ENCODE data around the gene ZBTB20. TPM values are rescaled to one million over a fixed set of nuclear protein-coding genes. Genes with fewer than 3 reads are reported as not detected.

ZBTB20 gene
- polyA plus RNA-seq, 1 donor = 1.1 TPM

GRCh38 chr3:114622001-114622400, 525.1 kb downstream of the ZBTB20 start:
- H3K4me3 ChIP-seq (ENCODE audit: low read length) = no peak overlapping the region
- H3K4me1 ChIP-seq (ENCODE audit: control insufficient read depth, insufficient read depth, low read length) = peaks cover 3% of the 10 kb centered on the region
- 0% methylated on average over 1 of the region's 3 CpGs for WGBS (ENCODE audit: insufficient coverage, low lambda C conversion rate)
- no peak overlapping the region for H3K27ac ChIP-seq (ENCODE audit: low read length)
- no peaks in the 10 kb centered on the region for H3K9me3 ChIP-seq (ENCODE audit: control insufficient read depth, low read depth, low read length)
- DNase-seq = peak in 1 of 2 donors; percentile 12
- no peaks in the 10 kb centered on the region for H3K27me3 ChIP-seq (ENCODE audit: control insufficient read depth, insufficient read depth, low read length)
- H3K36me3 ChIP-seq (ENCODE audit: control insufficient read depth, insufficient read depth, low read length) = no peaks in the 10 kb centered on the region

- WGBS (ENCODE audit: insufficient coverage, low lambda C conversion rate) = 86% methylated on average over 1 of the region's 3 CpGs
- DNase-seq = no peak
- Histone ChIP-seq H3K4me1 (ENCODE audit: control insufficient read depth, insufficient read depth, low read length) (peaks cover 3% of the 10 kb centered on the region), H3K27me3 (ENCODE audit: control insufficient read depth, insufficient read depth, low read length) (no peaks in the 10 kb centered on the region), H3K4me3 (ENCODE audit: low read length) (no peak overlapping the region), H3K27ac (ENCODE audit: low read length) (no peak overlapping the region), H3K36me3 (ENCODE audit: control insufficient read depth, insufficient read depth, low read length) (no peaks in the 10 kb centered on the region), H3K9me3 (ENCODE audit: control insufficient read depth, low read depth, low read length) (no peaks in the 10 kb centered on the region)
These were observed 527.3 kb downstream of the ZBTB20 start for GRCh38 chr3:114619771-114620170.

- Histone ChIP-seq H3K4me3 (ENCODE audit: low read length) (no peak overlapping the region), H3K9me3 (ENCODE audit: control insufficient read depth, low read depth, low read length) (no peaks in the 10 kb centered on the region), H3K36me3 (ENCODE audit: control insufficient read depth, insufficient read depth, low read length) (no peaks in the 10 kb centered on the region), H3K4me1 (ENCODE audit: control insufficient read depth, insufficient read depth, low read length) (no peaks in the 10 kb centered on the region), H3K27ac (ENCODE audit: low read length) (no peak overlapping the region), H3K27me3 (ENCODE audit: control insufficient read depth, insufficient read depth, low read length) (no peaks in the 10 kb centered on the region)
- DNase-seq = peak in 1 of 2 donors; percentile 66
- WGBS (ENCODE audit: insufficient coverage, low lambda C conversion rate) = 30% methylated on average over 4 of the region's 9 CpGs
These were observed 531.5 kb downstream of the ZBTB20 start for GRCh38 chr3:114615523-114616085.

GRCh38 chr3:114609973-114610630, 537.0 kb downstream of the ZBTB20 start:
- DNase-seq = no peak
- H3K4me1 ChIP-seq (ENCODE audit: control insufficient read depth, insufficient read depth, low read length) = peaks cover 8% of the 10 kb centered on the region
- WGBS (ENCODE audit: insufficient coverage, low lambda C conversion rate) = 100% methylated on average over 2 of the region's 4 CpGs

GRCh38 chr3:114608293-114608692, 538.8 kb downstream of the ZBTB20 start:
- DNase-seq = no peak
- WGBS (ENCODE audit: insufficient coverage, low lambda C conversion rate) = no CpG with 5 or more reads among the region's 1 CpG
- Histone ChIP-seq H3K4me1 (ENCODE audit: control insufficient read depth, insufficient read depth, low read length) (peaks cover 8% of the 10 kb centered on the region), H3K4me3 (ENCODE audit: low read length) (no peak overlapping the region), H3K36me3 (ENCODE audit: control insufficient read depth, insufficient read depth, low read length) (no peaks in the 10 kb centered on the region), H3K27me3 (ENCODE audit: control insufficient read depth, insufficient read depth, low read length) (no peaks in the 10 kb centered on the region), H3K9me3 (ENCODE audit: control insufficient read depth, low read depth, low read length) (no peaks in the 10 kb centered on the region), H3K27ac (ENCODE audit: low read length) (no peak overlapping the region)

More at GRCh38 chr3:114609973-114610630, 537.0 kb downstream of the ZBTB20 start:
- Histone ChIP-seq H3K27ac (ENCODE audit: low read length) (no peak overlapping the region), H3K27me3 (ENCODE audit: control insufficient read depth, insufficient read depth, low read length) (no peaks in the 10 kb centered on the region), H3K9me3 (ENCODE audit: control insufficient read depth, low read depth, low read length) (no peaks in the 10 kb centered on the region), H3K4me3 (ENCODE audit: low read length) (no peak overlapping the region), H3K36me3 (ENCODE audit: control insufficient read depth, insufficient read depth, low read length) (no peaks in the 10 kb centered on the region)

GRCh38 chr3:114606336-114606735, 540.8 kb downstream of the ZBTB20 start:
- Histone ChIP-seq H3K4me1 (ENCODE audit: control insufficient read depth, insufficient read depth, low read length) (peaks cover 8% of the 10 kb centered on the region), H3K4me3 (ENCODE audit: low read length) (no peak overlapping the region), H3K27ac (ENCODE audit: low read length) (no peak overlapping the region), H3K36me3 (ENCODE audit: control insufficient read depth, insufficient read depth, low read length) (no peaks in the 10 kb centered on the region), H3K27me3 (ENCODE audit: control insufficient read depth, insufficient read depth, low read length) (no peaks in the 10 kb centered on the region), H3K9me3 (ENCODE audit: control insufficient read depth, low read depth, low read length) (no peaks in the 10 kb centered on the region)
- WGBS (ENCODE audit: insufficient coverage, low lambda C conversion rate) = no CpG with 5 or more reads among the region's 2 CpGs
- peak; percentile 35 to 72 for DNase-seq

GRCh38 chr3:114600571-114600970, 546.5 kb downstream of the ZBTB20 start:
- no peaks in the 10 kb centered on the region for H3K27me3 ChIP-seq (ENCODE audit: control insufficient read depth, insufficient read depth, low read length)
- no peaks in the 10 kb centered on the region for H3K4me1 ChIP-seq (ENCODE audit: control insufficient read depth, insufficient read depth, low read length)
- no peak overlapping the region for H3K4me3 ChIP-seq (ENCODE audit: low read length)
- no CpG with 5 or more reads among the region's 1 CpG for WGBS (ENCODE audit: insufficient coverage, low lambda C conversion rate)
- H3K27ac ChIP-seq (ENCODE audit: low read length) = no peak overlapping the region
- H3K9me3 ChIP-seq (ENCODE audit: control insufficient read depth, low read depth, low read length) = no peaks in the 10 kb centered on the region
- H3K36me3 ChIP-seq (ENCODE audit: control insufficient read depth, insufficient read depth, low read length) = no peaks in the 10 kb centered on the region
- no peak for DNase-seq

GRCh38 chr3:114597871-114598270, 549.2 kb downstream of the ZBTB20 start:
- DNase-seq = no peak
- Histone ChIP-seq H3K36me3 (ENCODE audit: control insufficient read depth, insufficient read depth, low read length) (no peaks in the 10 kb centered on the region), H3K27me3 (ENCODE audit: control insufficient read depth, insufficient read depth, low read length) (no peaks in the 10 kb centered on the region), H3K27ac (ENCODE audit: low read length) (no peak overlapping the region), H3K4me3 (ENCODE audit: low read length) (no peak overlapping the region), H3K9me3 (ENCODE audit: control insufficient read depth, low read depth, low read length) (no peaks in the 10 kb centered on the region), H3K4me1 (ENCODE audit: control insufficient read depth, insufficient read depth, low read length) (no peaks in the 10 kb centered on the region)

- H3K36me3 ChIP-seq (ENCODE audit: control insufficient read depth, insufficient read depth, low read length) = no peaks in the 10 kb centered on the region
- H3K4me1 ChIP-seq (ENCODE audit: control insufficient read depth, insufficient read depth, low read length) = no peaks in the 10 kb centered on the region
- no peak overlapping the region for H3K4me3 ChIP-seq (ENCODE audit: low read length)
- DNase-seq = no peak
- no peaks in the 10 kb centered on the region for H3K9me3 ChIP-seq (ENCODE audit: control insufficient read depth, low read depth, low read length)
- no peaks in the 10 kb centered on the region for H3K27me3 ChIP-seq (ENCODE audit: control insufficient read depth, insufficient read depth, low read length)
- no peak overlapping the region for H3K27ac ChIP-seq (ENCODE audit: low read length)
- WGBS (ENCODE audit: insufficient coverage, low lambda C conversion rate) = 44% methylated on average over 3 of the region's 4 CpGs
These were observed 550.1 kb downstream of the ZBTB20 start for GRCh38 chr3:114597012-114597411.

- no CpG with 5 or more reads among the region's 2 CpGs for WGBS (ENCODE audit: insufficient coverage, low lambda C conversion rate)
- Histone ChIP-seq H3K9me3 (ENCODE audit: control insufficient read depth, low read depth, low read length) (no peaks in the 10 kb centered on the region), H3K27me3 (ENCODE audit: control insufficient read depth, insufficient read depth, low read length) (no peaks in the 10 kb centered on the region), H3K4me1 (ENCODE audit: control insufficient read depth, insufficient read depth, low read length) (no peaks in the 10 kb centered on the region), H3K36me3 (ENCODE audit: control insufficient read depth, insufficient read depth, low read length) (no peaks in the 10 kb centered on the region), H3K27ac (ENCODE audit: low read length) (no peak overlapping the region), H3K4me3 (ENCODE audit: low read length) (no peak overlapping the region)
- DNase-seq = no peak
These were observed 550.9 kb downstream of the ZBTB20 start for GRCh38 chr3:114596147-114596546.

GRCh38 chr3:114595522-114596028, 551.5 kb downstream of the ZBTB20 start:
- no peaks in the 10 kb centered on the region for H3K9me3 ChIP-seq (ENCODE audit: control insufficient read depth, low read depth, low read length)

More at GRCh38 chr3:114595522-114596028, 551.5 kb downstream of the ZBTB20 start:
- Histone ChIP-seq H3K27me3 (ENCODE audit: control insufficient read depth, insufficient read depth, low read length) (no peaks in the 10 kb centered on the region), H3K4me3 (ENCODE audit: low read length) (no peak overlapping the region), H3K27ac (ENCODE audit: low read length) (no peak overlapping the region), H3K4me1 (ENCODE audit: control insufficient read depth, insufficient read depth, low read length) (no peaks in the 10 kb centered on the region), H3K36me3 (ENCODE audit: control insufficient read depth, insufficient read depth, low read length) (no peaks in the 10 kb centered on the region)
- no peak for DNase-seq
- 100% methylated on average over 1 of the region's 2 CpGs for WGBS (ENCODE audit: insufficient coverage, low lambda C conversion rate)
